Measurements from ENCODE around the gene PTTG1.

The PTTG1 gene

DNA sequence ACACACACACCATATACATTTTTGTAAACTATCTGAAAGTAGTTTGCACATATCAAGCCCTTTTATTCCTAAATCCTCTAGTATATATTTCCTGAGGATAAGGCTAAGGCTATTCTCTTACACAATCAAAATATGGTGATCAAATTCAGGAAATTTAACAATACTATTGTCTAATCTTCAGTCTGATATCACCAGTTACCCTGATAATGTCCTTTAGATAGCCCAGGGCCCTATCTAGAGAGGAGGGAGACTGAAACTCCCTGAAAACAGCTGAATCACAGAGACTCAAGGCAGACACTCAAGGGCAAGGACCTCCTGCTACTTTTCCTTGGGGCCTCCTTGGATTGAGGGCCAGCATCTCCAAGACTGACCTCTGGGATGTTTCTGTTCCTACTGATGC is 30.4 kb downstream of the PTTG1 start:
- no peaks in the 10 kb centered on the region for H3K4me1 ChIP-seq (ENCODE audit: control insufficient read depth, insufficient read depth, low read length)
- H3K27me3 ChIP-seq (ENCODE audit: control insufficient read depth, insufficient read depth, low read length, poor library complexity, severe bottlenecking), result no peaks in the 10 kb centered on the region
- no peak overlapping the region for H3K27ac ChIP-seq (ENCODE audit: insufficient read depth, low read depth, low read length, poor library complexity, severe bottlenecking)
- H3K9me3 ChIP-seq (ENCODE audit: control insufficient read depth, low read length), result no peaks in the 10 kb centered on the region
- H3K4me3 ChIP-seq (ENCODE audit: insufficient read depth, low read depth, low read length), result no peak overlapping the region
- no peaks in the 10 kb centered on the region for H3K36me3 ChIP-seq (ENCODE audit: control insufficient read depth, insufficient read depth, low read length)

DNA sequence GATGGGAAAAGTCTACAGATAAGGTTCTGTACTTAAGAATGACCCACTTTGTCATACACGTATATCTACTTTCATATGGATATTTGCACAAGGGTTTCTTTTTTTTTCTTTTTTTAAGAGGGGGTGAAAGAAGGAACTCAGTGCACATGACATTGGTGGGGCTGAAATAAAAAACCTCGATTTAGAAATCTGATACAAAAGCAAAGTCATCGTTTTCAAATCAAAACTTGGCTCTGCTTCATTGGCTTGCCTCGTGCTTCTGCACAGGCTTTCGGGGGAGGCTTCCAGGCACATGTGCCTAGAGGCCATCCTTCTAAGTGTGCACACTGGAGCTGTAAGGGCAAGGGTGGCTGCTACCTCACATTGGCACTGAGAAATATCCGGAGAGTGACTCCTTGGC is 31.1 kb downstream of the PTTG1 start:
- Histone ChIP-seq H3K4me3 (ENCODE audit: insufficient read depth, low read depth, low read length) (no peak overlapping the region), H3K9me3 (ENCODE audit: control insufficient read depth, low read length) (no peaks in the 10 kb centered on the region), H3K4me1 (ENCODE audit: control insufficient read depth, insufficient read depth, low read length) (no peaks in the 10 kb centered on the region), H3K36me3 (ENCODE audit: control insufficient read depth, insufficient read depth, low read length) (no peaks in the 10 kb centered on the region), H3K27ac (ENCODE audit: insufficient read depth, low read depth, low read length, poor library complexity, severe bottlenecking) (no peak overlapping the region), H3K27me3 (ENCODE audit: control insufficient read depth, insufficient read depth, low read length, poor library complexity, severe bottlenecking) (no peaks in the 10 kb centered on the region)
- WGBS, 2 experiments, result 94 to 96% methylated on average over 5 to 6 of the region's 6 CpGs

DNA sequence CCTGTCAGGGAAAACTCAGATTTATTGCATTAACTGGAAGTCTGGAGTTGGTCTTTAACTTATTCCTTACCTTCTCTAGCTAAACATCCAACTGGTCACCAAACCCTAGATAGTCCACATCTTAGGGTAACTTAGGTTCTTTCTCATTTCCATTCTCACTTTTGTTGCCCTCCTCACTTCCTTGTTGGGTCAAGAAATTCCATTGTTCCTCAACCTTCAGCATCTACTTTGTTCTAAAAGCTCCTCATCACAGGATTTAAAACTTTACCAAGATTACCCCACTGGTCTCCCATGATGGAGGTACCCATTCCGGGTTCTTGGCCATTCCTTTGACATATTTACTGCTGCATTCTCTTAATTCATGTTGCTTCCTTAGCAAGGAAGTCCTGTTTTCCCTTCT is 32.1 kb downstream of the PTTG1 start:
- no peak overlapping the region for H3K27ac ChIP-seq (ENCODE audit: insufficient read depth, low read depth, low read length, poor library complexity, severe bottlenecking)
- no peak overlapping the region for H3K4me3 ChIP-seq (ENCODE audit: insufficient read depth, low read depth, low read length)
- H3K36me3 ChIP-seq (ENCODE audit: control insufficient read depth, insufficient read depth, low read length), result no peaks in the 10 kb centered on the region
- H3K27me3 ChIP-seq (ENCODE audit: control insufficient read depth, insufficient read depth, low read length, poor library complexity, severe bottlenecking), result no peaks in the 10 kb centered on the region
- 88 to 93% methylated on average over 1 of the region's 1 CpG for WGBS, 2 experiments
- no peaks in the 10 kb centered on the region for H3K9me3 ChIP-seq (ENCODE audit: control insufficient read depth, low read length)
- H3K4me1 ChIP-seq (ENCODE audit: control insufficient read depth, insufficient read depth, low read length), result no peaks in the 10 kb centered on the region

DNA sequence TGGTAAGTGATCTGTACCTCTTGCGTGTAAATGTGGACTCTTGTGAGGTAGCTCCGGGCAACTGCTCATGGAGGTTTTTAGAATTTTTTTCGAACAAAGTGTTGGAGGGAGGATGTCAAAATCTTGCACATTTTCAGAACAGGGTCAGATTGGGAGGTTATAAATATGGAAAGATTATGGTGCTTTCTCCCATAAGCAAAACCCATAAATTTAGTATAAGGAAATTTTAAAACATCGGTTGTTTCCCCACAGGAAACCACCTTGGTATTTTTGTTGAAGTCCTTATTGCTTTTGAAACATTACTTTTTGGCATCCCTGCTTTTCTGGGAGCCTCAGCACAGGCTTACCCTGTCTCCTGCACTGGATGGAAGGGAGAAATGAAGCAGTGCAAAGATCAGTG is 33.9 kb downstream of the PTTG1 start:
- Histone ChIP-seq H3K4me1 (ENCODE audit: control insufficient read depth, insufficient read depth, low read length) (no peaks in the 10 kb centered on the region), H3K27me3 (ENCODE audit: control insufficient read depth, insufficient read depth, low read length, poor library complexity, severe bottlenecking) (no peaks in the 10 kb centered on the region), H3K27ac (ENCODE audit: insufficient read depth, low read depth, low read length, poor library complexity, severe bottlenecking) (no peak overlapping the region), H3K4me3 (ENCODE audit: insufficient read depth, low read depth, low read length) (no peak overlapping the region), H3K9me3 (ENCODE audit: control insufficient read depth, low read length) (no peaks in the 10 kb centered on the region), H3K36me3 (ENCODE audit: control insufficient read depth, insufficient read depth, low read length) (no peaks in the 10 kb centered on the region)
- WGBS, 2 experiments, result 92 to 100% methylated on average over 4 of the region's 4 CpGs

DNA sequence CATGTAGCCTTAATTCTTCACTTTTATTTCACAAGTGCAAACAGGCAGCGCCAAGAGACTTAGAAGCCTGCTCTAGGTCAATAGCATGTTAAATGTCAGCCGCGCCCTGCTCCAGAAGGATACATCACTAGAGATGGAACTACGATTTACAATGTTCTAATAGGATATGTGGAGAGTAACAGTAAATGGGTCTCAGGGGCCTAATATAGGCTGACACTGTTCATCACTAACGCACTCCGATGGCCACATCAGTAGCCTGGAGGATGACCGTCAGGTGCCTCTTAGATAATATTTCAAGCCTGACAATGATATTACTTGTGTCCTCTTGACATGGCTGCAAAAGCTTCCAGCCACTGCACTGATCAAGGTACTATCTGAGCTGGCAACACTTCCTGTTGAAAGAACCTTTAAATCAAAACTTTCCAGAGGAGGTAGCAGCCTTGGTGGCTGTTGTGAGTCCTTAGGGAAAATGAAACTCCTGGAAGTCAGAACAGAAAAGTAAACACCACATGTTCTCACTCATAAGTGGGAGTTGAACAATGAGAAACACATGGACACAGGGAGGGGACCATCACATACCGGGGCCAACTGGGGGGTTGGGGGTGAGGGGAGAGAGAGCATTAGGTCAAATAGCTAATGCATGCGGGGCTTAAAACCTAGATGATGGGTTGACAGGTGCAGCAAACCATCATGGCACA is 35.0 kb downstream of the PTTG1 start:
- H3K27ac ChIP-seq (ENCODE audit: insufficient read depth, low read depth, low read length, poor library complexity, severe bottlenecking), result no peak overlapping the region
- 94 to 96% methylated on average over 9 of the region's 9 CpGs for WGBS, 2 experiments
- no peaks in the 10 kb centered on the region for H3K4me1 ChIP-seq (ENCODE audit: control insufficient read depth, insufficient read depth, low read length)
- no peak overlapping the region for H3K4me3 ChIP-seq (ENCODE audit: insufficient read depth, low read depth, low read length)
- no peaks in the 10 kb centered on the region for H3K36me3 ChIP-seq (ENCODE audit: control insufficient read depth, insufficient read depth, low read length)
- H3K9me3 ChIP-seq (ENCODE audit: control insufficient read depth, low read length), result no peaks in the 10 kb centered on the region
- H3K27me3 ChIP-seq (ENCODE audit: control insufficient read depth, insufficient read depth, low read length, poor library complexity, severe bottlenecking), result no peaks in the 10 kb centered on the region

DNA sequence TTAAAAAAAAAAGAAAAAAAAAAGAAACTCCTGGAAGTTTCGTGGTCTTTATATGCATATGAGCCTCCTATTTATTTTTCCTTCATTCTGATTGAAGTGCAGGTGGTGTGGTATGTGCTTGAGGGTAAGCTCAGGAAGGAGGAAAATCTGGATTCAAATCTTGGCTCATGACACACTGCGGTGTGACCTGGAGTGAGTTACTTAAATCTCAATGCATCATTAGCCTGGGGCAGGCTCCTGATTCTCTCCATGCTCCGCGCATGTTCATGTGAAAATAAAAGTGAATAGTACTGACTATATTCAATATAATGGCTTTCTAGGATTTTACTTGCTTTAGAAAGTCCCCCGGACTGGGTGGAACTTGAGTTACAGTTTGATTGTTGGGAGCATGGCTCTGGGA is 35.6 kb downstream of the PTTG1 start:
- WGBS, 2 experiments, result 96% methylated on average over 4 to 5 of the region's 5 CpGs
- H3K4me1 ChIP-seq (ENCODE audit: control insufficient read depth, insufficient read depth, low read length), result no peaks in the 10 kb centered on the region

DNA sequence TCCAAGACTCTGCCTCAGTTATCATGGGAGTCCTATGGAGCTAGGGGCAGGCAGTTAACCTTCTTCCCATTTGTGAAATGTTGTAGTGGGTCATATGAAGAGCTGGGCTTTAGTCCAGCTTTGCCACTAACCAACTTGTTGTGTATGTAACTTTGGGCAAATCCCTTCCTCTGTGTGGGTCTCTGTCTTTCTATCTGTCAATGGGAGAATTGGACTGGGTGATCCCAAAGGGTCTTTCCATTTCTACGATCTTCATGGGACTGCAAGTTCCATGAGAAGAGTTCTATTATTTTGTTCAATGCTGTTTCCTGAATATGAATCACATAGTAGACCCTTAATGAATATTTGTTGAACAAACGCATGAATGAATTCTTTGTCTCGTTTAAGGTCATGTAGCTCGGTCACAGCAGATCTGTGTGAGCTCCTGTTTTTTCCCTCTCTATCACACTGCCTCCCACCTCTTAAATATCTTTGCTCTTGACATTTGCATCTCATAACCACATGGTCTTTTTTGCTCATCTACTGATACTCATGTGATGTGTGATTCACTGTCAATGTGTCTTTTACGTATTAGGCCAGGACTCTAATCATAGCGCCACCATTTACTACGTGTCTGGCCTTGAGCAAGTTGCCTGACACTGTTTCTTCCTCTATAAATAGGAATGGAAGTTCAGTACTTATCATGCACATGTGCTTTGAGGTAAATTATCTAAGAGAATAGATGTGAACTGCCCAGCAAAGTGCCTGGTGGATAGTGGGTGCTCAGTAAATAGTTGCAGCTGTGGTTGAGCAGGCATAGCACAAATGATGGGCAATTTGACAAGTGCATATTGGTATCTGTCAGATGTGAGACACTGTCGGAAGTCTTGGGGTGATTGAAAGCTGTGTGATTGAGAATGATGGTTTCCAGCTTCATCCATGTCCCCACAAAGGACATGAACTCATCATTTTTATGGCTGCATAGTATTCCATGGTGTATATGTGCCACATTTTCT is 37.4 kb downstream of the PTTG1 start:
- WGBS, 2 experiments, result 94 to 96% methylated on average over 8 of the region's 8 CpGs
- Histone ChIP-seq H3K27ac (ENCODE audit: insufficient read depth, low read depth, low read length, poor library complexity, severe bottlenecking) (no peak overlapping the region), H3K27me3 (ENCODE audit: control insufficient read depth, insufficient read depth, low read length, poor library complexity, severe bottlenecking) (no peaks in the 10 kb centered on the region), H3K9me3 (ENCODE audit: control insufficient read depth, low read length) (no peaks in the 10 kb centered on the region), H3K36me3 (ENCODE audit: control insufficient read depth, insufficient read depth, low read length) (no peaks in the 10 kb centered on the region), H3K4me1 (ENCODE audit: control insufficient read depth, insufficient read depth, low read length) (no peaks in the 10 kb centered on the region), H3K4me3 (ENCODE audit: insufficient read depth, low read depth, low read length) (no peak overlapping the region)

More for the DNA sequence above, 35.6 kb downstream of the PTTG1 start:
- H3K27ac ChIP-seq (ENCODE audit: insufficient read depth, low read depth, low read length, poor library complexity, severe bottlenecking), result no peak overlapping the region
- no peak overlapping the region for H3K4me3 ChIP-seq (ENCODE audit: insufficient read depth, low read depth, low read length)
- H3K27me3 ChIP-seq (ENCODE audit: control insufficient read depth, insufficient read depth, low read length, poor library complexity, severe bottlenecking), result no peaks in the 10 kb centered on the region
- H3K9me3 ChIP-seq (ENCODE audit: control insufficient read depth, low read length), result no peaks in the 10 kb centered on the region
- H3K36me3 ChIP-seq (ENCODE audit: control insufficient read depth, insufficient read depth, low read length), result no peaks in the 10 kb centered on the region

DNA sequence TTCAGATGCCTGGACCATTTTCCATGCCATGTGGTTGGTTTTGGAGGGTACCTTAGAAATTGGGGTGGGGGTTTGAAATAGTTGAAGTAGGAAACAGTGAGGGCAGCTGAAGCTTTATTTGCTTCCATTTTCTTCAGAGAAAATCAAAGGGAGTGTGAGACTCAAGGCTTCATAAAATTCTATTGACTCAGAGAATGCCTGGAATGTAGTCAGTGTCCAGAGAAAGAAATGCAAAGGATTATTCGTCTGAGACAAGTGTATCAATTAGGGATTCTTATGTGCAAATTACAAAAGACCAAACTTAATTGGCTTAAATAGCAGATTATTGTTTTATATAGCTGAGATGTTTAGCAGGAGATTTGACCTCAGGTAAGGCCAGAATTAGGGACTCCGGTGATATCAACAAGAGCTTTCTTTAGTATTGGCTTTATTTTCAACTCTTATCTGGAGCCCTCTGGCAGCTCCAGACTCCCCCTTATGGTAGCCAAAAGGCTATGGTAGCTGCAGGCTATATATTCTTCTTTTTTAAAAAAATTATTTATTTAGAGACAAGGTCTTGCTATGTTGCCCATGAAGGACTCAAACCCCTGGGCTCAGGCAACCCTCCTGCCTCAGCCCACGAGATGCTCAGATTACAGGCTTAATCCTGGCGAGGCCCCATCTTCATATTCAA is 38.9 kb downstream of the PTTG1 start:
- 88 to 96% methylated on average over 4 of the region's 4 CpGs for WGBS, 2 experiments
- Histone ChIP-seq H3K27ac (ENCODE audit: insufficient read depth, low read depth, low read length, poor library complexity, severe bottlenecking) (no peak overlapping the region), H3K4me3 (ENCODE audit: insufficient read depth, low read depth, low read length) (no peak overlapping the region), H3K9me3 (ENCODE audit: control insufficient read depth, low read length) (no peaks in the 10 kb centered on the region), H3K4me1 (ENCODE audit: control insufficient read depth, insufficient read depth, low read length) (no peaks in the 10 kb centered on the region), H3K36me3 (ENCODE audit: control insufficient read depth, insufficient read depth, low read length) (no peaks in the 10 kb centered on the region), H3K27me3 (ENCODE audit: control insufficient read depth, insufficient read depth, low read length, poor library complexity, severe bottlenecking) (no peaks in the 10 kb centered on the region)

DNA sequence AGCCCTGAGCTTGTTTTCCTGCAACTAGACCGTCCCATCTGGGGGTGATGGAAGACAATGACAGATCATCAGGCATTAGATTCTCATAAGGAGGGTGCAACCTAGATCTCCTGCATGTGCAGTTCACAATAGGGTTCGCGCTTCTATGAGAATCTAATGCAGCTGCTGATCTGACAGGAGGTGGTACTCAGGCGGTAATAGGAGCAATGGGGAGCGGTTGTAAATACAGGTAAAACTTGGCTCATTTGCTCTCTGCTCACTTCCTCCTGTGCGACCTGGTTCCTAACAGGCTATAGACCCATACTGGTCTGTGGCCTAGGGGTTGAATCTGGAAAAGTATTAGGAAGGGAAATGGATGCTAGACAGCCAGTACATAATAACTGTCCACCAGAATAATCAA is 39.7 kb downstream of the PTTG1 start:
- H3K9me3 ChIP-seq (ENCODE audit: control insufficient read depth, low read length), result no peaks in the 10 kb centered on the region
- 82 to 87% methylated on average over 6 of the region's 6 CpGs for WGBS, 2 experiments
- H3K27me3 ChIP-seq (ENCODE audit: control insufficient read depth, insufficient read depth, low read length, poor library complexity, severe bottlenecking), result no peaks in the 10 kb centered on the region
- no peak overlapping the region for H3K4me3 ChIP-seq (ENCODE audit: insufficient read depth, low read depth, low read length)
- H3K4me1 ChIP-seq (ENCODE audit: control insufficient read depth, insufficient read depth, low read length), result no peaks in the 10 kb centered on the region
- no peaks in the 10 kb centered on the region for H3K36me3 ChIP-seq (ENCODE audit: control insufficient read depth, insufficient read depth, low read length)
- no peak overlapping the region for H3K27ac ChIP-seq (ENCODE audit: insufficient read depth, low read depth, low read length, poor library complexity, severe bottlenecking)

DNA sequence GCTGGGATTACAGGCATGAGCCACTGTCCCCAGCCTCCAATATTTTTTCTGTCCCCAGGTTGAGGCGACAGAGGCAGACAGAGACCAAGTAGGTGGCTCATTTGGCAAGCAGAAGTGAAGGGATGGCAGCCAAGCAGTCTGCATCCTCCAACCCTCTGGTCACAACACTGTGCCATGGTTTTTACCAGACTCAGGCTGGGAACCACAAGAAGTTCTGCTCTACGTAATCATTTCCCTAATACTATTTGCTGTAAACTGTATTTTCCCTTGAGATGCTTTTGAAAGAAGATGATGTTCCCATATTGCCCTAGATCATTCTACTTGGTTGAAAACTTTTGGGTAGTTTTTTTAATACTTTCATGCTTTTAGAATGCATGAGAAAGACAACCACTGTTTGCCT is 40.5 kb downstream of the PTTG1 start:
- Histone ChIP-seq H3K27me3 (ENCODE audit: control insufficient read depth, insufficient read depth, low read length, poor library complexity, severe bottlenecking) (no peaks in the 10 kb centered on the region), H3K4me1 (ENCODE audit: control insufficient read depth, insufficient read depth, low read length) (no peaks in the 10 kb centered on the region), H3K4me3 (ENCODE audit: insufficient read depth, low read depth, low read length) (no peak overlapping the region), H3K9me3 (ENCODE audit: control insufficient read depth, low read length) (no peaks in the 10 kb centered on the region), H3K27ac (ENCODE audit: insufficient read depth, low read depth, low read length, poor library complexity, severe bottlenecking) (no peak overlapping the region), H3K36me3 (ENCODE audit: control insufficient read depth, insufficient read depth, low read length) (no peaks in the 10 kb centered on the region)
- WGBS, 2 experiments, result 90 to 92% methylated on average over 2 of the region's 2 CpGs
